GM19468 (cell line): ENCODE results near the gene PYCARD.

Source experiments
- ATAC-seq: cut with Tn5 transposase; IDR thresholded peaks from one replicate; pipeline ENCODE4 v1.9.1; 2021; ENCODE audit warnings: mild to moderate bottlenecking, moderate library complexity, moderate number of reproducible peaks; ENCODE audit not compliant: unreplicated experiment; ENCODE audit errors: extremely low read depth

The PYCARD gene

DNA sequence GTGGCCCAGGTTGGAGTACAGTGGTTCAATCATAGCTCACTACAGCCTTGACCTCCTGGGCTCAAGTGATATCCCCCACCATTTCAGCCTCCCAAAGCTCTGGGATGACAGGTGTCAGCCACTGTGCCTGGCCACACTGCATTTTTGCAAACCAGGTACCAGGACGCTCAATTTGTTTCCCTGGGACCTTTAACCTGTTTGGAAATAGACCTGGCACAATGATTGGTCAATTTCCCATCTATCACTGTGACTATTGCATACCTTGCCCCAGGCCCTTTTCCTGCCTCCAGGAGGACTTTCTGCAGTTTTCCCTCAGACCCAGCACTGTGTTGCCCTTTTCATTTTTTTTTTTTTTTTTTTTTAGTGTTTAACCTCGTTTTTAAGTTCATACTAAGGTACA is 33.7 kb downstream of the PYCARD start:
- ATAC-seq = no peak

- no peak for ATAC-seq
Observed at GRCh38 chr16:31167315-31167714, 35.2 kb downstream of the PYCARD start.

DNA sequence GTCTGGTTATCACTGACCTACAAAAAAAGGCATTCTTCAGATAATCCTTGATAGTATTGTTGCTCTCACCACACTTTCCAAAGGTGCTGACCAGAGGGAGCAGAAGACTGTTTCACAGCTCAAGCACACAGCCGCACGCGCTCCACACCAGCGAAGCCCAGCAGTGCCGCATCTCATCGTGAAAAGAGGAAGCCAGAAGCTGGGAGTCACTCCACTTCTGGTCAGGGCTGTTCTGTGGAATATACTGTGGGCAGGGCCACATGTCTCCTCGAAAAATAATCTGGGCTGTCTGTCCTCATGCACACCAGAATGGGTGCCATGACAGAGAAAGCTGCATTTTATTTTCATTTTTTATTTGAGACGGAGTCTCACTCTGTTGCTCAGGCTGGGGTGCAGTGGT is 45.4 kb downstream of the PYCARD start:
- ATAC-seq = no peak
